ENCODE results near the gene MICAL2. TPM values are rescaled to one million over a fixed set of nuclear protein-coding genes. Genes with fewer than 3 reads are reported as not detected.

The MICAL2 gene
- total and polyA plus RNA-seq, 12 donors, result 8.4 to 80.5 (median 34.1) TPM

- TF ChIP-seq CTCF (IDR thresholded peaks at IDR 0.05) (no peak), POLR2A (IDR thresholded peaks at IDR 0.05) (no peak)
- intact Hi-C loops (cut with DNase I), result no loop called here
- Histone ChIP-seq H3K27ac (no peak overlapping the region), H3K4me3 (no peak overlapping the region), H3K36me3 (replicated peaks in 1 of 2) (no peaks in the 10 kb centered on the region), H3K4me1 (replicated peaks in 1 of 2) (no peaks in the 10 kb centered on the region), H3K27me3 (no peaks in the 10 kb centered on the region), H3K9me3 (replicated peaks in 1 of 3) (no peaks in the 10 kb centered on the region)
- no peak for DNase-seq
- WGBS, 4 donors, result 89 to 95% (median 92%) methylated on average over 2 of the region's 2 CpGs
These were observed 196.4 kb downstream of the MICAL2 start for GRCh38 chr11:12306830-12307229.

GRCh38 chr11:12312132-12312531 is 201.7 kb downstream of the MICAL2 start:
- intact Hi-C loops (cut with DNase I), result no loop called here
- peaks cover 0 to 9% (median 0%) of the 10 kb centered on the region in 3 donors for H3K9me3 ChIP-seq (replicated peaks in 1 of 3)
- no peak for TF ChIP-seq POLR2A (IDR thresholded peaks at IDR 0.05)
- TF ChIP-seq CTCF (IDR thresholded peaks at IDR 0.05), result no peak
- 92 to 93% (median 92%) methylated on average over 4 of the region's 4 CpGs for WGBS, 4 donors
- H3K27me3 ChIP-seq, result no peaks in the 10 kb centered on the region
- no peaks in the 10 kb centered on the region for H3K4me1 ChIP-seq (replicated peaks in 1 of 2)
- H3K27ac ChIP-seq, result no peak overlapping the region
- no peak overlapping the region for H3K4me3 ChIP-seq
- no peaks in the 10 kb centered on the region for H3K36me3 ChIP-seq (replicated peaks in 1 of 2)
- DNase-seq, result no peak

Small RNAs within 50 kb of the gene (microRNA-seq; reads per million reads assigned to microRNA genes)
- 0 to 0.38 (median 0.28) reads per million in 3 donors for gene MIR6124

Small RNAs within 50 kb of the gene (small RNA-seq; reads per million reads assigned to genes)
- gene MIR6124, result 0 reads per million in 2 donors

Other genes starting within 250 kb of the MICAL2 start
- gene DKK3, start 102.0 kb upstream of the MICAL2 start, total RNA-seq, result 100 to 1,000 TPM in 5 of 9 donors, 10 to 100 TPM in 4; 19.7 to 330 (median 112) TPM
- gene DKK3, start 102.0 kb upstream of the MICAL2 start, polyA plus RNA-seq, result 100 to 1,000 TPM in 1 of 3 donors, 10 to 100 TPM in 2; 73.6 to 175 (median 74.6) TPM